Common myeloid progenitor, CD34-positive (primary cell): ENCODE measurements around the gene DNAJA4.

Experiments
- CTCF ChIA-PET: fragments of 350-600 bp; sonication (Branson Sonifier 250); formaldehyde crosslinking; loops from one replicate; lab custom pipeline; 2021; ENCODE audit warnings: antibody characterized with exemption; lab: Charles Lee
- POLR2A ChIA-PET: fragments of 350-600 bp; sonication (Branson Sonifier 250); formaldehyde crosslinking; loops from one replicate; lab custom pipeline; 2021; ENCODE audit warnings: antibody characterized with exemption; lab: Charles Lee
- DNase-seq, 3 donors: peaks; one replicate each; pipeline versions ENCODE4 v3.0.0 to v3.0.0-alpha.2; 2013
- H3K27ac ChIP-seq, 2 experiments: 1 replicate in 1 of 2; 2 replicates in 1 of 2; pipeline ENCODE4 v1.7.0; 2013; ENCODE audit warnings: inconsistent platforms in 2 of 2, low read length in 2 of 2, mild to moderate bottlenecking in 2 of 2, low read depth in 1 of 2, moderate library complexity in 1 of 2; ENCODE audit not compliant: severe bottlenecking in 2 of 2, insufficient read depth in 1 of 2, poor library complexity in 1 of 2
- H3K27me3 ChIP-seq, 5 experiments: replicated peaks in 2 of 5; 1 replicate in 3 of 5; 2 replicates in 2 of 5; pipeline versions ENCODE4 v1.6.1 to v1.7.0; 2013; ENCODE audit warnings: low read length in 4 of 5, mild to moderate bottlenecking in 2 of 5, moderate library complexity in 2 of 5, inconsistent platforms in 1 of 5; ENCODE audit not compliant: insufficient read depth in 5 of 5, control insufficient read depth in 4 of 5
- H3K36me3 ChIP-seq, 4 experiments: 1 replicate in 2 of 4; 2 replicates in 2 of 4; pipeline versions ENCODE4 v1.6.1 to v1.7.0; 2013; ENCODE audit warnings: low read length in 3 of 4, control low read depth in 1 of 4, mild to moderate bottlenecking in 1 of 4; ENCODE audit not compliant: control insufficient read depth in 4 of 4, insufficient read depth in 4 of 4
- H3K4me1 ChIP-seq, 4 experiments: 1 replicate in 3 of 4; 2 replicates in 1 of 4; pipeline versions ENCODE4 v1.6.1 to v1.7.1; 2013; ENCODE audit warnings: low read length in 3 of 4, mild to moderate bottlenecking in 3 of 4, control low read depth in 1 of 4, inconsistent platforms in 1 of 4, moderate library complexity in 1 of 4; ENCODE audit not compliant: control insufficient read depth in 4 of 4, insufficient read depth in 4 of 4; ENCODE audit errors: control extremely low read depth in 1 of 4
- H3K4me3 ChIP-seq, 7 experiments: 1 replicate in 4 of 7; 2 replicates in 3 of 7; pipeline versions ENCODE4 v1.5.1 to v1.7.0; 2013; ENCODE audit warnings: mild to moderate bottlenecking in 7 of 7, low read length in 6 of 7, moderate library complexity in 6 of 7, inconsistent platforms in 2 of 7, low read depth in 2 of 7, control low read depth in 1 of 7; ENCODE audit not compliant: insufficient read depth in 4 of 7, control insufficient read depth in 1 of 7; ENCODE audit errors: extremely low read depth in 1 of 7
- H3K9me3 ChIP-seq, 5 experiments: 1 replicate in 4 of 5; 2 replicates in 1 of 5; pipeline versions ENCODE4 v1.6.1 to v1.7.1; 2013; ENCODE audit warnings: low read length in 4 of 5, mild to moderate bottlenecking in 2 of 5, inconsistent platforms in 1 of 5, low read depth in 1 of 5, moderate library complexity in 1 of 5; ENCODE audit not compliant: control insufficient read depth in 4 of 5, insufficient read depth in 2 of 5; ENCODE audit errors: control extremely low read depth in 1 of 5
- WGBS: methylation state at CpG from one replicate; pipeline ENCODE4 v1.1.5; 2013; ENCODE audit not compliant: insufficient coverage; 5-methylcytosine and 5-hydroxymethylcytosine counted together

Gene DNAJA4

GRCh38 chr15:78255421-78256043 is 8.8 kb upstream of the DNAJA4 start:
- H3K4me1 ChIP-seq = no peaks in the 10 kb centered on the region
- no peak overlapping the region for H3K4me3 ChIP-seq
- CTCF ChIA-PET = interaction anchor here (1.9 kb wide), 1 partner anchor 16 kb away, joined by 4 read pairs; no protein-coding TSS in a partner anchor
- H3K27me3 ChIP-seq = no peaks in the 10 kb centered on the region
- no peak overlapping the region for H3K27ac ChIP-seq
- no peaks in the 10 kb centered on the region for H3K36me3 ChIP-seq
- 100% methylated on average over 1 of the region's 1 CpG for WGBS
- DNase-seq = no peak
- no peaks in the 10 kb centered on the region for H3K9me3 ChIP-seq
- POLR2A ChIA-PET = no interaction called here

GRCh38 chr15:78256044-78256437 is 8.3 kb upstream of the DNAJA4 start:
- Histone ChIP-seq H3K27me3 (no peaks in the 10 kb centered on the region), H3K4me1 (no peaks in the 10 kb centered on the region), H3K36me3 (no peaks in the 10 kb centered on the region), H3K9me3 (no peaks in the 10 kb centered on the region), H3K27ac (no peak overlapping the region), H3K4me3 (no peak overlapping the region)
- POLR2A ChIA-PET = no interaction called here
- CTCF ChIA-PET = interaction anchor here (0.9 to 1.9 kb wide), 2 partner anchors 11 to 16 kb away, joined by 4 read pairs; no protein-coding TSS in a partner anchor
- DNase-seq = no peak
- WGBS = 90% methylated on average over 2 of the region's 3 CpGs

- WGBS = 100% methylated on average over 1 of the region's 3 CpGs
- Histone ChIP-seq H3K27ac (no peak overlapping the region), H3K27me3 (no peaks in the 10 kb centered on the region), H3K9me3 (no peaks in the 10 kb centered on the region), H3K4me3 (no peak overlapping the region), H3K36me3 (no peaks in the 10 kb centered on the region), H3K4me1 (no peaks in the 10 kb centered on the region)
- POLR2A ChIA-PET = no interaction called here
- CTCF ChIA-PET = interaction anchor here (0.6 to 1.8 kb wide), 4 partner anchors 9 to 30 kb away, joined by 3 to 4 read pairs (median 4); no protein-coding TSS in a partner anchor
- no peak for DNase-seq
These were observed 6.7 kb upstream of the DNAJA4 start for GRCh38 chr15:78257681-78258080.

- WGBS = 100% methylated on average over 2 of the region's 3 CpGs
- CTCF ChIA-PET = interaction anchor here (1.8 kb wide), 1 partner anchor 18 kb away, joined by 4 read pairs; no protein-coding TSS in a partner anchor
These were observed 5.1 kb upstream of the DNAJA4 start for GRCh38 chr15:78259232-78259631.

GRCh38 chr15:78260489-78260888 is 3.9 kb upstream of the DNAJA4 start:
- Histone ChIP-seq H3K27me3 (peaks cover 0 to 3% (median 0%) of the 10 kb centered on the region in 5 experiments), H3K27ac (no peak overlapping the region), H3K4me3 (no peak overlapping the region), H3K36me3 (no peaks in the 10 kb centered on the region), H3K9me3 (no peaks in the 10 kb centered on the region), H3K4me1 (peaks cover 0 to 11% (median 8%) of the 10 kb centered on the region in 4 experiments)
- WGBS = 96% methylated on average over 2 of the region's 2 CpGs
- ChIA-PET CTCF (interaction anchor here (1.0 to 1.5 kb wide), 2 partner anchors 15 to 20 kb away, joined by 3 to 4 read pairs; no protein-coding TSS in a partner anchor), POLR2A (interaction anchor here (0.6 kb wide), 1 partner anchor 100 kb away, joined by 3 read pairs; no protein-coding TSS in a partner anchor)
- DNase-seq = no peak

More at GRCh38 chr15:78259232-78259631, 5.1 kb upstream of the DNAJA4 start:
- no peaks in the 10 kb centered on the region for H3K36me3 ChIP-seq
- POLR2A ChIA-PET = no interaction called here
- no peaks in the 10 kb centered on the region for H3K9me3 ChIP-seq
- no peaks in the 10 kb centered on the region for H3K27me3 ChIP-seq
- no peak for DNase-seq
- H3K27ac ChIP-seq = no peak overlapping the region
- peaks cover 0 to 3% (median under 1%) of the 10 kb centered on the region in 4 experiments for H3K4me1 ChIP-seq
- H3K4me3 ChIP-seq = no peak overlapping the region

- H3K36me3 ChIP-seq = no peaks in the 10 kb centered on the region
- peaks cover 0 to 5% (median 0%) of the 10 kb centered on the region in 5 experiments for H3K27me3 ChIP-seq
- no peak overlapping the region for H3K4me3 ChIP-seq
- H3K4me1 ChIP-seq = peaks cover 0 to 13% (median 8%) of the 10 kb centered on the region in 4 experiments
- no peaks in the 10 kb centered on the region for H3K9me3 ChIP-seq
- no peak for DNase-seq
- CTCF ChIA-PET = interaction anchor here (1.0 to 1.5 kb wide), 2 partner anchors 15 to 21 kb away, joined by 3 to 4 read pairs; no protein-coding TSS in a partner anchor
- 86% methylated on average over 1 of the region's 3 CpGs for WGBS
- POLR2A ChIA-PET = interaction anchor here (0.7 kb wide), 1 partner anchor 54 kb away, joined by 3 read pairs; no protein-coding TSS in a partner anchor
- H3K27ac ChIP-seq = no peak overlapping the region
These were observed 3.3 kb upstream of the DNAJA4 start for GRCh38 chr15:78261062-78261461.

GRCh38 chr15:78263351-78263781 is 996 bp upstream of the DNAJA4 start:
- Histone ChIP-seq H3K9me3 (no peaks in the 10 kb centered on the region), H3K4me1 (peaks cover 0 to 13% (median 8%) of the 10 kb centered on the region in 4 experiments), H3K27ac (no peak overlapping the region), H3K27me3 (peaks cover 0 to 5% (median 0%) of the 10 kb centered on the region in 5 experiments), H3K4me3 (no peak overlapping the region), H3K36me3 (no peaks in the 10 kb centered on the region)
- CTCF ChIA-PET = no interaction called here
- peak; percentile 7 to 62 (median 45) for DNase-seq
- POLR2A ChIA-PET = interaction anchor here (0.5 to 1.2 kb wide), 2 partner anchors 36 to 114 kb away, joined by 4 to 6 read pairs; partner anchors contain the start of genes IDH3A and SKIC8
- 97% methylated on average over 7 of the region's 7 CpGs for WGBS
